HG03060 (cell line): ENCODE data around the gene NTM.

Experiments used
- ATAC-seq: cut with Tn5 transposase; IDR thresholded peaks from one replicate; pipeline ENCODE4 v1.9.1; 2021; ENCODE audit warnings: low read depth, moderate number of reproducible peaks; ENCODE audit not compliant: unreplicated experiment

The NTM gene

DNA sequence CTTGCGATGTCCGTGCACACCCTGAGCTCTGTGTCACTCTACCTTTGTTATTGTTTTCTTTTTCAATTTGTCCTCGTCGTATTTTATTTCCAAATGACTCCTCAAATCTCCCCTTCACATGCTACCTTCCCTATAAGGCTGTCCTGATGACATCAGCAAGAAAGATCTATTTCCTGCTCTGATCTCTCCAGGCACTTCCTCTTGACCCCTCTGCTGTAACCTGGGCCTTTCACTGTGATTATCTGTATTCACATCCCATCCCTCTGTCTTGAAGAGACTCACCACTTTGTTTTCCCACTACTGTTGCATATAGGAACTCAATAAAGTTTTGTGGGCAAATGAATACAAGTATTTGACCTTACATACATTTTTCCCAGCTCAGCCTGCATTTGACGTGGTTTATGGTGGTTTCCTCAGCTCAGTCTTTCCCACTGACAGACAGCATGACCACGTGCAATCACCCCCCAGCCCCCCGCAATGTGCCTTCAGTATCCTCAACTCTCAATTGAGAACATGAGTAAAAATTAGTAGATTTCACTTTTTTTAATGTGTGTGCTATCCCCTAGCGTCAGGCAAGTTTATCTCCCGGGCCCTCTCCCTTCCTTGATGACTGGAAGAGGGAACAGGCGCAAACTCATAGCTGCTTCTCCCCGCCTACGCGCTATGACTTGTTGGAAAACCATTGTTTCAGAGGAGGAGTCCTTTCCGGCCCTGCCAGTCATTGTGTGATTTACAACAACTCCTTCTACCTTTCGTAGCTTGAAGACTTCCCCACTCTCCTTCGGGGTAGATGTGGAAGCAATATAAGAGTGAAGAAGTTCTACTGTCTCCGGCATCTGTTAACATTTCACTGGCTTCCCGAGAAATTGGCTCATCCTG is 498.5 kb downstream of the NTM start:
- ATAC-seq: no peak

DNA sequence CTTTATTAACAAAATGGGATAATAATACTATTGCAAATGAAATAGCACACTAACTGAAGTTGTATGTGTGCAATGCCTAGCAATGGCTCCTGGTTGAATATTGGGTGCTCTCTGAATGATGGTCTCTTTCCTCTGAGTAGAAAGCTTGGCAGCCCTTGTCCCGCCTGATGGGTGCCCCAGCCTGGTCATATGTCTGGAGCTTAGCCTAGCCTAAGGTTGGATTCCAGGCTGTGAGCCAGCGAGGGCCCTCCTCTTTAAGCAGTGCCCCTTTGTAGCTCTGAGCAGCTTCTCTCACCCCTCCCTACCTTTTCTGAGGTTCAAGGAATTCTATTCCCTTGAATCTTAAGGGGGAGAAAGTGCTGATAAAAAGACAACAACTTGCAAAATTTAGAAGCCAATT is 499.9 kb downstream of the NTM start:
- no peak for ATAC-seq

DNA sequence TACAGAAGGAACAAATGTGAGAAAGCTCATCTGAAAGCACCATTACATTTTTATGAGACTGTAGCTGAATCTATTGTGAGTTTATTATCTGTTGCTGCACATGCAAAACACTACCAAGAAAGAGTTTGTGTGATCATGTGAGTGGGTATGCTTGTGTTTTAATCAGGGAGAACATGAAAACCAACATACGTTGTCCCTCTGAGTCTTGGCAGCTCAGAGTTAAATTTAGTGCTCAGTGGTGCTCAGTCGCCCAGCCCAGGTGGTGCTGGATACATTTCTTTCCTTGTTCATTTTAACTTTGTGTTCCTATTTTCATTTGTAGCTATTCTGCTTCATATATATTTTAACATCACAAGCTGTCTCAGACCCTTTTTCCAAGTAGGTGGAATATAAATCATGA is 500.6 kb downstream of the NTM start:
- no peak for ATAC-seq

DNA sequence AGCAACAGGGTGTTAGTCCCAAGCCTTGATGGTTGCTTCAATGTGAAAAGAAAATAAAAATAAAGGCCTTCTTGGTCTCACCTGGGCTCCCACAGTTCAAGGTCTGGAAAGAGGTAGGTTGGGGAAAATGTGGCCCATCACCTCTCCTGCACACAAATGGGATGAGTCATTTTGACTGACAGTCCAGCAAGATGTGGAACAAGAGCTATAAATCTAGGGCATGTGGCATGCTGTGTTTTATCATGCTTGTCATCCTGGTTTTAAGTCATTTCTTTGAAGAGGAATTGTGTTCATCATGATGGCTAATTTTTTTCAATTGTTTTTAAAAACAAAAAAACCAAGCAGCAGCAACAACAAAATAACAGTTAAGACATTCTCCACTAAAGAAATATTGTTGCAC is 503.7 kb downstream of the NTM start:
- no peak for ATAC-seq

DNA sequence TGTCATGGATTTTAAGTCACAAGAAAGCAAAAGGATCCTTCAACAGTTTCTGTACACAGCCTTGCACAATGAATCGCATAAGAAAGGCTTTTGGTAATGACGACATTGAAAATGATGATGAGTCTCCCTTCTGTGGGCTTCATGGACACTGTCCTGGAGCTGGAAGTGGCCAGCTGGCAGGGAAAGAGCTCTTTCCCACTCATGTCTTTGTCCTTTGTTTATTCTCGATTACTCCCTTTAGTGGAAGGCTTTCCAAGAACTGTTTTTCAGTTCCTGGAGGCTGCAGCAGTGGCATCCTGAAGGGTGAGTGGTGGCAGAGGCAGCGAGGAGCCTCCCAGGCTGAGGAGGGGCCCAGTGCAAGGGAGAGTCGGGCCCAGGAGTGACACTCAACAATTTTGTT is 505.2 kb downstream of the NTM start:
- ATAC-seq: no peak

DNA sequence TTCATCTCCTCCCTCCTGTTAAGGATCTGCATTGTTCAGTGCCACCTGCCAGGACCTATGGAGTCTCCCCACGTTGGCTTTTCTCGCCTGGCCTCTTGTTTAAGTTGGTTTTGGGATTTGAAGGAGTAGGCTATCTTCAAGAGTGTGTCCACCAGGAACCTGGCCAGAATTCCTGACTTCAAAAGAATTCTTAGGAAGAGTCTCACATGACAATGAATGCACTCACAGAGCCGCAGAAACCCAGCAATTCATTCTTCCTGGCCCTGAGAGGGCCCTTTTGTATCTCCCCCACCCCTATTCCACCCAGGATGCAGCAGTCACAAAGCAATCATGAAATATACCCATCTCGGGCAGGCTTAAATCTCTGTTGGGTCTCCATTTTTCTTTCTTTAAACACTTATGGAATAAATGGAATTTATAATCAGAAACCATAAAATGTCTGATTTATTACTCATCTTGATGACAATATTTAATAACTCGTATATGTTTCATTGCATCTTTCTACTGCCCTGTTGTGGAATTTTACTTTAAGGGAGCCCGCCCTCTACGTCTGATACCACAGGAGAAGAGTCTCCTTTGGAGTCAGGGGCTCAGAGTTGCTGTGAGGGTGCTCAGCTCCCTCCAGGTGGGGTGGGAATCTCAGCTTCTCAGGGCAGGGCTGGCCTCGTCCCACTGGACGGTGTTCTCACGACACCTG is 507.0 kb downstream of the NTM start:
- ATAC-seq: no peak

DNA sequence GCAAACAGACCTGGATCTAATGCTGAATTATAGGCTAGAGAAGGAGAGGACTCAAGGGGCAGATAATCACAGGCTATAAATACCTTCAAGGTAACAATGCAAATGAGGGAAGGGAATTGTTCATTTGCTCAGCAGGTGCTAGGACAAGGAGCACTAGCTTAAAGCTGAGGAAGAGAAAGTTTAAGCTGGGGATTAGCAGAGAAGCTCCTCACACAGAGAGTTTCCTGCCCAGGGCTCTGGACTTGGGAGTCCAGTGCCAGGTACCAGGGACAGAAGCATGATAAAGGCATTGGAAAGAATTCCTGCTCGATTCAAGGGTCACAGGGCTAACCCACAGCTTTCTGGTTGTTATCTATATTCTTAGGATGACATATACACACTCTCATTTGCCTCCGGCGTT is 509.9 kb downstream of the NTM start:
- no peak for ATAC-seq

DNA sequence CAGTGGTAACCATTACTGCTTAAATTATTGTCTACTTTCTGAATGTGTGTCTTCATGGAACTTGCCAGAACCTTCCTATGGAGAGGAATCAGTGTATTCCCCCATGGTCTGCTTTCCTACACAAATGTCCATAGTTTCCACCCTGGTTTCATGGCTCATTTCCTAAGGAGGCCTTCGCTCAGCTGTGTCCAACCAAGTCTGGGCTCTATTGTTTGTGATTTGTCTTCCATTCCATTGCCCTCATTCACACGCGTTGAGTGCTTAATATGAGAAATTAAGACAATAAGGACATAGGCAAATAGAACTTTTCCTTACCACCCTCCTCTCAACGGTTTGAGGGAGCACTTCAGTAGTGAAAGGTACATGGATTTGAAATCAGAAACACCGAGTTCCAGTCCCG is 510.6 kb downstream of the NTM start:
- no peak for ATAC-seq

DNA sequence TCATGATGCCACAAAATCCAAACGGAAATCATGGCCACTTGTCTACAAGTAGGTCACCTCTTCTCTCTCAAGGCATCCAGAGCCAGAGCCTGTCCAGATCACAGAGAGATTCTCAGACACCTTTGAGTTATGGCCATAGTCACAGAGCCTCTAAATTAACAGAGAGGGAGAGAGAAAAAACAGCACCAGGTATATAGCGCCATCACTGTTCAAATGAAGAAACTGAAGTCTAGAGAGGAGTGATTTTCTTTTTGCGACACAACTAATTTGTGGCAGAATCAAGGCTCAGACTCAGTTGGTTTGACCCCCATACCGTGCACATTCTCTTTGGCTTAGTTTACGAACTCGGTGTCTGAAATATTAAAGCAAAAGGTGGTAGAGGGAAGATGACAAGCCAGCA is 512.9 kb downstream of the NTM start:
- ATAC-seq: no peak

DNA sequence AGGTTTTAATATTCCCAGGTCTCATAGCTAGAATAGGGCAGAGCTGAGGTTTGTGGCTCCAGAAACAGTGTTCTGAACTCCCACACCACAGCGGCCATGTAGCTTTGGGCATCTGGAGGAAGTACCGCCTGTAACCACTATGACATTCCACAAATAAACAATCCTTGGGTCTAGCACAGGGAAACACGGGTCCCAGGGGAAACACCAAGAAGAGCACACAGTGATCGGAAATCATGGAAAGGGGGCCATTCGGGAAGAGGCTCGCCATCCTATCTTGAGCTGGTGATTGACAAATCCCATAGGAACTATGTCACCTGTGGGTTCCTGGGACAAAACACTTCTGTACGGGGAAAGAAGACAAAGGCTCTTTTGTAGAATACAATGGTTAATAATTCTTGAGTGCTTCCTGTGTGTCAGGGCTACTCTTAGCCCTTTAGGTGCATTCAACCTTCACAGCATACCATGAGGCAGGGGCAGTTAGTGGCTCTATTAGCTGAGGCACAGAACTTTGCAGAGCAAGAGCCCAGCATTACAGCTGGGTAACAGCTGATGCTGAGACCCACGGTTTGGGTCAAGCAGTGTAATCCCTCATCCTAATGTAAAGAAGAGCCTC is 514.2 kb downstream of the NTM start:
- peak; percentile 57 for ATAC-seq

DNA sequence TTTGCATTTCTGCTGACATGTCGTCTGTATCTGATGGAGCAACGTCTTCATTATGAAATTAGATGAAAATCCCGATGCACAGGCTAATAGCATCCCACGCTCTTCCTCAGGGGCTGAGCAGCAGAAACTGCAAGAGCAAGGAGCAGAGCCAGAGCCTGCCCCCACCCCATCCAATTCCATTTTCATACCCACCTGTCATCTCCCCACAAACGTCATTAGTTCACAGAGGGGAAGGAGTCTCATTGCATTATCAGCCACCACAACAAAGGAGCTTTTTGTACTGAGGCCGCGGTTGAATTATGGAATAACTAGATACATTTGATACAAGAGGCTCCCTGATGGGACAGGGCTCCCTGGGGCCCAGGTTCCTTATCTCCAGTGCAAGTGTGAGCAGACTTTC is 515.0 kb downstream of the NTM start:
- ATAC-seq: no peak

DNA sequence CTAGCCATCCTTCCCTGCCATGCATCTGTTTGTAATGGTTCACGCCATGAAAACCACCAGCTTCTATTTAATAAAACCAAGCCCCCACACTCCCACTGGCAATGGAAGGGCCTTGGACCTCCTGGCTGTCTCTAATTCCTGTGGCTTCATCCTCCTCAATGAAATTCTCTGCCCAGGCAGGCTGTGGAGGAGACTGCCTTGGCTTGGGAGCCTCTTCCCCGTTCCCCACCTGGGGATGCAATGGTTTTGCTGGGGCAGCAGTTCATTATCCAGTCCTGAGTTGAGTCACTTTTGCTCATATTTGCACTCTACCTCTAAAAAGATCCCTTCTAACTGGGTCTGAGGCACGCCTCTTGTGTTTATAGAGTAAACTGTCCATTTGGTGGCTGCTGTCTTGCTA is 515.8 kb downstream of the NTM start:
- no peak for ATAC-seq

DNA sequence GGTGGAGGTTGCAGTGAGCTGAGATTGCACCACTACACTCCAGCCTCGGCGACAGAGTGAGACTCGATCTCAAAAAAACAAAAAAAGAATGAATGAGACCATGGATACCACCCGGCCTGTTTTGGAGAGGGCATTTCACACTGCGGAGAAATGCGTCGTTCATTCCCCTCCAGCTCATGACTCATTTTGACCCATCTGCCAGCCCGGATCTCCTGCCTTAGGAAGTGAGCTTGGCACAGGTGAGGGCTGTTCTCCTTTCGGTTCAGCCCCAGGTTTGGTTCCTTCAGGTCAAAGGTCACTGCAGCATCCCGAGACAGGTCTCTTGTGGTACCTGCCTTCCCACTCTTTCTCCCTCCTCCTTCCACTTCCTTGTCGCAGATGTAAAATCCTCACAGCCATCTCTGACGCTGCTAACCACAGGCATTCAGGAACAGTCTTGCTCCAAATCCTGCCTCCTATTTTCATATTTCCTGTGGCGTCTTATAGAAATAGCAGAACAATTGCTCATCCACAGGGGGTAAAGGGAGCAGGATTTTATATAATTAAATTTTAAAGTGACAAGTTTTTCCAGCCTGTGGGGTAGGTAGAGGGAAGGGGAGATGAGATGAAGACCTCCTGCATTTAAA is 517.9 kb downstream of the NTM start:
- no peak for ATAC-seq

DNA sequence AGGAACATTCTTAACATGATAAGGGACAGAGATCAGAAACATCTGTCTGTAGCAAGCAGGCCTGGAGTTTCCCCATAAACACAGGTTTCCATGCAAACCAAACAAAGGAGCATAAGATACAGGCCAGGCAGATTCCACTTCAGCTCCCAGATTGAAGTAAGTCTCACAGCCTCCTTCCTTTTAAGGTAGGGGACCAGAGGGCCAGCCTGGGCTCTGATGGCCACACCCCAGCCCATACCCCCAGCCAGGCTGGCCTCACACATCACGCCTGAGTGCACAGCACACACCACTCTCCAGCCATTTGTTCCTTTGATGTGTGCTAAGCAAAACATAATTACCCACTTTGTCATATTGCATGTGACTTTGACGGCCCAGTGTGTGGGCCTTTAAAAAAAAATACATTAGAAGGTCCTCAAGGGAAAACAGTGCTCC is 518.7 kb downstream of the NTM start:
- peak; percentile 26 for ATAC-seq

DNA sequence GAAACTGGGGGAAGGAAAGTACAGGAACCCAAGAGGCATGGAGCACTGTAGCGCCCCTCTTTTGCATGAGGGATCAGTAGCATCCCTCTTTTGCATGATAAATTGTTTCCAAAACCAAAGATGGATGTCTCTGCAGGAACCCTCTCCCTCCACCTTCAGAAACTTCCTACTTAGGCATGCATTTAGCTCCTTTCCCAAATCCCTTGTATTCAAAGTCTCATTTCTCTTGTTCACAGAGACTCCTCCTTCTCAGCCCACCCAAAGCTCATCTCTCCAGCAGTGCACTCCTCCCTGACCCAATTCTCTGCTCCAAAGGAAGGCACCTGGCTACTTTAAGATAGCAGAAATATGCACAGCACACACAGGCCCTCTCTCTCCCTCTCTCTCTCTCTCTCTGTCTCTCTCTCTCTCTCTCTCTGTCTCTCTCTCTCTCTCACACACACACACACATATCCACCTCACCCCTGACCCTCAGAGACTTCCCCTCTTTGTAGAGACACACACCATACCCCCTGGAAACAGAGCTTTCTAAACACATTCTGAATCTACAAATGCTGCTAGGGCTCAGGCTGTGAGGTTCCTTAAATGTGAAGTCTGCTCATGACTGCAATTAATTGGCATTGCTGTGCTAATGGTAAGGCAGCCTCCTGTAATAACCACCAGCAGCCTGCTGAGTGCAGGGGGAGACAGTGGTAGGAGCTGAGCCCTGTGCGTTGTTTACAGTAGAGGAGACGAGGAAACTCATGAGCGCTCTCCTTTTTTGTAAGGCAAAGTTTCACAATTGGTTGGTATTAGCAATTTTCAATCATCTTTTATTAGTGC is 519.6 kb downstream of the NTM start:
- ATAC-seq: no peak

DNA sequence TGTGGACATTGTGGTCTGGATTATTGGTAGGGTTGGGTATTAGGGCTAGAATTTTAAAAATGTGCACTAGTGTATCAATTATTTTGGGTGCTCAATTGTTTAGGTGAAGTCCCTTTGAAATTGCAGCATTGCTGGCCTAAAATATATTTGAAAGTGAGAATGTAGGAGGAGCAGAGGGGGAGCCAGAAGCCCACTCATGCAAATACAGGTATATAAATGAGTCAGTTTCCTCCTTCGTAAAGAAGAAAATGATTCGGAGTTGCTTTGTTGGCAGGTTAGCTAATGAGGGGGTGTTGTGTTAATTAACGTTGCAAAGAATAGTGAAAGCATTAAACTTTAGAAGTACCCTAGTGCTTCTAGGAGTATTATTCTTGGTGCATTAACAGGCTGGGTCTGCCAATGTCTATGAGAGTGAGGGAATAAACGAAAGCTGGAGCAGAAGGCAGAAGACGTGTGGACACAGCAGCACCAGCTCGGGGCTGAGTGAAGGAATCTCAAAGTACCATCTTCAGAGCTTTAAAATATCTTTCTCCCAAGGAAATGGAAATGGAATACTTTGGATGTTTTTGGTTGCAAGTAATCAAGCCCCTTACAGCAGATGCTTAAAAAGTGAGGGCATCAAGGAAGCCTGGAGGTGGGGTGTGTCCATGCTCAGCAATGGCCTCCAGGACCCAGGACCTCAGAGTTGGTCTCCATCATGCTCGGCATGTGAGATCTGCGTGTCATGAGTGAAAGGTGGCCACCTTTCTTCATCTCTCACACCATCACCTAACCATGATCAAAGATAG is 522.9 kb downstream of the NTM start:
- peak; percentile 75 for ATAC-seq

DNA sequence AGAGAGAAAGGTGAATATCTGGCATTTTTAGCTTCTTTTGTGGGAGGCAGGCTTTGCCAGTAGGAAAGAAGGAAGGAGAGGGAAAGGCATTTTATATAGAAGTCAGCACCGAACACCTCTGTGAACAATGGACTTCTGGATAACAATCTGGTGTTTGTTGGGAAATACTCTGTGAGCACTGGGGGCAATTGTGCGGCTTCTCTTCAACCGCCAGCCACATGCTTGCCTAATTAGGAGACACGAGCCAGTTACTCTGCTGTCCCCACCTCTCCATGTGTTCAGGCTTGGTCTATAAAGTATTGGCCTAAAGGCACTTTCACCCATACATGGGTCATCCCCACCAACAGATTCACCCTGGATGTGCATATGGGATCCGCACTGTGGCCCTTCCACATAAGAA is 523.6 kb downstream of the NTM start:
- no peak for ATAC-seq

DNA sequence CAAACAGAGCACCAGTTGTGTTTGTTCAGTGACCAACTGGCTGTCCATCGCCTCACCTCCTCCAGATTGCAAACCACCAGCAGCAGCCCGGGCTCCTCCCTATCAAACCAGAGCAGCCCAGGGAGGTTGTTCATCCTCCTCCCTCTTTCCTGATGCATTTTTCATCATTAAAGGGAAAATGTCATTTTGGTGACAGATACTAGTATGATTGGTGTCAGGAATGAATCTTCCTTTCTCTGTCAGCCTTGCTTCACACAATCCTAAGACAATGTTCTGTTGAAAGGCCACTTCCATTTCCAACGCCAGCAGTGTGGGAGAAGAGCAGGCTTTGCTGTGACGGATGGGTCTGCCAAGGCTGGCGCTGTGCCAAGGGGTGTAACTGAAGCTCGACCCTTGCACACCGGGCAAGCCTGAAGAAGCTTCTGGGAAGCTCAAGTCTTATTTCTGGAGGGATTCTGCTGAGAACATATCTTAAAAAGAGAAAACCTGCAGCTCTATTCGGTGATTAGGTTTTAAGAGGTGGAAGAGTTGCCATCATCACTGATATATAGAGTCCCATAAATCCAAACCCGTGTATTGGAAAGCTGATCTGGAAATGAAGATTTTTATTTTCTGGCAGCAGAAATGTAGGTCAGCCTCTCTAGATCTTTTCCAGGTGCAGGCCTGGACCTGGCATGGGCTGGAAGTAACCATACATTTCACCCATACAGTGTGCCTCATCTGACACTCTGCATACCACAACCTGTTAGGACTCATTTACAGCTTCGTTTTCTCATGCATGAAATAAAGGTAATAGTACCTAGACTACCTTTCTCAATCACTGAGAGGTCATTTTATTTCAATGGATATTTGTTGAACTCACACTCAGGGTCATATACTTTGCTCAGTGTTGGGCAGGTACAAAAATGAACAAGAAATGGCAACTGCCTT is 524.5 kb downstream of the NTM start:
- no peak for ATAC-seq
